ENCODE measurements around the gene TCFL5. TPM values are rescaled to one million over a fixed set of nuclear protein-coding genes. Genes with fewer than 3 reads are reported as not detected.

The TCFL5 gene
- total RNA-seq, 1 donor from 2014 or later, result 5.7 TPM

- no peak for TF ChIP-seq CTCF (conservative IDR thresholded peaks at IDR 0.05; ENCODE audit: low read depth, low read length)
- no peak for DNase-seq (ENCODE audit: low read depth)
- no peak overlapping the region for H3K4me3 ChIP-seq (ENCODE audit: low read depth, low read length)
These were observed 43.5 kb downstream of the TCFL5 start for GRCh38 chr20:62817975-62818591.

- no peak for TF ChIP-seq CTCF (conservative IDR thresholded peaks at IDR 0.05; ENCODE audit: low read depth, low read length)
- no peak within 1 kb of the TSS for H3K4me3 ChIP-seq (ENCODE audit: low read depth, low read length)
- no peak for DNase-seq (ENCODE audit: low read depth)
These were observed 44.4 kb downstream of the TCFL5 start, which contains the start of gene COL9A3 for GRCh38 chr20:62816884-62817873. TSS of gene COL9A3 (plus strand) at chr20:62817050. CDS start at chr20:62817065, 15 bp downstream.

- TF ChIP-seq CTCF (conservative IDR thresholded peaks at IDR 0.05; ENCODE audit: low read depth, low read length), result no peak
- DNase-seq (ENCODE audit: low read depth), result no peak
- H3K4me3 ChIP-seq (ENCODE audit: low read depth, low read length), result no peak overlapping the region
These were observed 45.4 kb downstream of the TCFL5 start for GRCh38 chr20:62816031-62816883.

- H3K4me3 ChIP-seq (ENCODE audit: low read depth, low read length), result no peak overlapping the region
- TF ChIP-seq CTCF (conservative IDR thresholded peaks at IDR 0.05; ENCODE audit: low read depth, low read length), result no peak
These were observed 46.3 kb downstream of the TCFL5 start for GRCh38 chr20:62815066-62815991.

GRCh38 chr20:62814709-62815065, 46.9 kb downstream of the TCFL5 start:
- TF ChIP-seq CTCF (conservative IDR thresholded peaks at IDR 0.05; ENCODE audit: low read depth, low read length), result no peak
- no peak for DNase-seq (ENCODE audit: low read depth)
- H3K4me3 ChIP-seq (ENCODE audit: low read depth, low read length), result no peak overlapping the region

More at GRCh38 chr20:62815066-62815991, 46.3 kb downstream of the TCFL5 start:
- DNase-seq (ENCODE audit: low read depth), result no peak
